Right cardiac atrium (tissue), 5 donors: ENCODE measurements around the gene MYL5. TPM values are rescaled to one million over a fixed set of nuclear protein-coding genes. Genes with fewer than 3 reads are reported as not detected.
"Not testable (repeated sequence)": the region's sequence is repeated elsewhere in the genome, so short reads cannot be mapped to it uniquely, and the experiment has no call there.

Source experiments
- ATAC-seq, 2 donors: fragments of 200-7000 bp; cut with Tn5 transposase; one replicate each; pipeline versions ENCODE4 v1.8.0 to v1.9.1; 2020; ENCODE audit warnings: moderate library complexity in 2 of 2, mild to moderate bottlenecking in 1 of 2
- DNase-seq, 3 donors: peaks; one replicate each; pipeline ENCODE4 v3.0.0-alpha.2; 2020
- H3K27ac ChIP-seq: one replicate; pipeline ENCODE4 v1.5.1; 2013; ENCODE audit warnings: mild to moderate bottlenecking, low read length, control low read depth, moderate library complexity
- H3K27me3 ChIP-seq: one replicate; pipeline ENCODE4 v1.6.1; 2013; ENCODE audit not compliant: control insufficient read depth, insufficient read depth
- H3K4me1 ChIP-seq: one replicate; pipeline ENCODE4 v1.6.1; 2013; ENCODE audit warnings: low read length; ENCODE audit not compliant: control insufficient read depth, insufficient read depth
- H3K4me3 ChIP-seq: one replicate; pipeline ENCODE4 v1.5.1; 2013; ENCODE audit warnings: low read length, control low read depth
- H3K9me3 ChIP-seq: one replicate; pipeline ENCODE4 v1.6.1; 2013; ENCODE audit warnings: low read length; ENCODE audit not compliant: control insufficient read depth
- WGBS: extraction: QIAGEN DNeasy Blood & Tissue Kit; methylation state at CpG from one replicate; pipeline ENCODE4 v1.1.7; 2013; 5-methylcytosine and 5-hydroxymethylcytosine counted together
- intact Hi-C, 4 donors: fragments of 100-400 bp; cut with DNase I; formaldehyde crosslinking; loops; one replicate each; pipeline versions ENCODE4 v1.11.0 to v1.14.0; 2022 to 2023
- polyA plus RNA-seq: library from polyadenylated mRNA; stranded (reverse); fragments of 200-250 nt; gene quantifications from one replicate; pipeline ENCODE4 v1.2.3, GENCODE V29; 2013
- total RNA-seq, 4 donors: library from RNA; stranded (reverse); fragmentation: NEBNext Ultra II Directional; extraction: Animal tissue kit (Norgen Biotek cat#: 25700); gene quantifications; one replicate each; pipeline ENCODE4 v1.2.1, GENCODE V29; 2021
- donor health status: healthy with polysubstance abuse.
- donor health status: DM: no; HTN: yes; CAD: no.
- donor health status: DM: no; HTN: no; CAD: no.
- donor health status: DM: no; HTN: yes; CAD: no; lungs with severe emphysema.
- donor health status: DM: yes; HTN: yes; CAD: no.

Gene MYL5
- total and polyA plus RNA-seq, 5 donors, result 3.8 to 6.0 (median 4.1) TPM

GRCh38 chr4:637536-638280, 36.6 kb upstream of the MYL5 start:
- Histone ChIP-seq H3K4me3 (no peak overlapping the region), H3K27ac (no peak overlapping the region), H3K9me3 (no peaks in the 10 kb centered on the region), H3K27me3 (no peaks in the 10 kb centered on the region), H3K4me1 (no peaks in the 10 kb centered on the region)
- 66% methylated on average over 32 of the region's 32 CpGs for WGBS
- DNase-seq (peak in 2 of 3 donors; percentile 24), ATAC-seq (no peak)
- intact Hi-C loops, result no loop called here

- H3K4me1 ChIP-seq, H3K27ac ChIP-seq, intact Hi-C loops, H3K9me3 ChIP-seq, DNase-seq, ATAC-seq, H3K4me3 ChIP-seq, H3K27me3 ChIP-seq: not testable (repeated sequence)
- WGBS, result 87% methylated on average over 6 of the region's 6 CpGs
Observed at GRCh38 chr4:642366-642765, 32.0 kb upstream of the MYL5 start.

GRCh38 chr4:646460-646859, 27.9 kb upstream of the MYL5 start:
- H3K4me1 ChIP-seq, result no peaks in the 10 kb centered on the region
- no peaks in the 10 kb centered on the region for H3K9me3 ChIP-seq
- DNase-seq, result peak in 2 of 3 donors; percentile 7 to 43
- no peaks in the 10 kb centered on the region for H3K27me3 ChIP-seq
- no peak overlapping the region for H3K4me3 ChIP-seq
- intact Hi-C loops, result no loop called here
- H3K27ac ChIP-seq, result no peak overlapping the region
- 69% methylated on average over 32 of the region's 32 CpGs for WGBS
- ATAC-seq, result no peak

- no peak overlapping the region for H3K4me3 ChIP-seq
- ATAC-seq (no peak), DNase-seq (peak in 1 of 3 donors; percentile 5)
- H3K27ac ChIP-seq, result no peak overlapping the region
- intact Hi-C loops, result no loop called here
- no peaks in the 10 kb centered on the region for H3K9me3 ChIP-seq
- no peaks in the 10 kb centered on the region for H3K4me1 ChIP-seq
- WGBS, result 65% methylated on average over 13 of the region's 13 CpGs
- H3K27me3 ChIP-seq, result no peaks in the 10 kb centered on the region
Observed at GRCh38 chr4:647481-647880, 26.9 kb upstream of the MYL5 start.

GRCh38 chr4:648579-649292, 25.6 kb upstream of the MYL5 start:
- H3K27ac ChIP-seq, result no peak overlapping the region
- H3K4me3 ChIP-seq, result no peak overlapping the region
- ATAC-seq, result no peak
- no peaks in the 10 kb centered on the region for H3K9me3 ChIP-seq
- peak in 2 of 3 donors; percentile 12 to 43 for DNase-seq
- H3K4me1 ChIP-seq, result no peaks in the 10 kb centered on the region
- no peaks in the 10 kb centered on the region for H3K27me3 ChIP-seq
- 70% methylated on average over 28 of the region's 28 CpGs for WGBS
- intact Hi-C loops, result no loop called here

GRCh38 chr4:649293-649625, 25.1 kb upstream of the MYL5 start:
- no peak overlapping the region for H3K27ac ChIP-seq
- H3K4me1 ChIP-seq, result no peaks in the 10 kb centered on the region
- no peak for ATAC-seq
- WGBS, result 87% methylated on average over 7 of the region's 7 CpGs
- no peak overlapping the region for H3K4me3 ChIP-seq
- no peaks in the 10 kb centered on the region for H3K27me3 ChIP-seq
- peak in 1 of 3 donors; percentile 21 for DNase-seq
- H3K9me3 ChIP-seq, result no peaks in the 10 kb centered on the region
- intact Hi-C loops, result no loop called here

GRCh38 chr4:649751-650310, 24.5 kb upstream of the MYL5 start:
- no peak overlapping the region for H3K4me3 ChIP-seq
- no peaks in the 10 kb centered on the region for H3K9me3 ChIP-seq
- 86% methylated on average over 13 of the region's 13 CpGs for WGBS
- no peak overlapping the region for H3K27ac ChIP-seq
- intact Hi-C loops, result no loop called here
- no peaks in the 10 kb centered on the region for H3K27me3 ChIP-seq
- no peak for ATAC-seq
- peak in 2 of 3 donors; percentile 10 to 46 for DNase-seq
- no peaks in the 10 kb centered on the region for H3K4me1 ChIP-seq

- Histone ChIP-seq H3K4me1 (no peaks in the 10 kb centered on the region), H3K4me3 (no peak overlapping the region), H3K27me3 (no peaks in the 10 kb centered on the region), H3K9me3 (no peaks in the 10 kb centered on the region), H3K27ac (no peak overlapping the region)
- intact Hi-C loops, result no loop called here
- 63% methylated on average over 18 of the region's 18 CpGs for WGBS
- peak in 2 of 3 donors; percentile 7 to 48 for DNase-seq
- ATAC-seq, result no peak
Observed at GRCh38 chr4:650461-650860, 23.9 kb upstream of the MYL5 start.

- Histone ChIP-seq H3K9me3 (no peaks in the 10 kb centered on the region), H3K27me3 (no peaks in the 10 kb centered on the region), H3K4me1 (no peaks in the 10 kb centered on the region), H3K27ac (no peak overlapping the region), H3K4me3 (no peak overlapping the region)
- WGBS, result 23% methylated on average over 49 of the region's 49 CpGs
- DNase-seq (peak in 2 of 3 donors; percentile 10 to 49), ATAC-seq (no peak)
- intact Hi-C loops, result no loop called here
Observed at GRCh38 chr4:650951-651883, 23.1 kb upstream of the MYL5 start.

GRCh38 chr4:651884-652642, 22.3 kb upstream of the MYL5 start:
- H3K27me3 ChIP-seq, result no peaks in the 10 kb centered on the region
- no peak overlapping the region for H3K4me3 ChIP-seq
- intact Hi-C loops, result no loop called here
- no peaks in the 10 kb centered on the region for H3K4me1 ChIP-seq
- no peak overlapping the region for H3K27ac ChIP-seq
- DNase-seq (peak in 2 of 3 donors; percentile 3 to 20), ATAC-seq (no peak)
- H3K9me3 ChIP-seq, result no peaks in the 10 kb centered on the region
- 63% methylated on average over 24 of the region's 24 CpGs for WGBS
